Right ventricle myocardium superior (tissue), 1 donor: ENCODE data around the gene EXOC5. TPM values are rescaled to one million over a fixed set of nuclear protein-coding genes. Genes with fewer than 3 reads are reported as not detected.
"Not testable (repeated sequence)": the region's sequence is repeated elsewhere in the genome, so short reads cannot be mapped to it uniquely, and the experiment has no call there.

Source experiments
- ATAC-seq: fragments of 200-7000 bp; cut with Tn5 transposase; one replicate; pipeline ENCODE4 v1.9.1; 2020; ENCODE audit warnings: mild to moderate bottlenecking; ENCODE audit not compliant: poor library complexity
- DNase-seq: peaks from one replicate; pipeline ENCODE4 v3.0.0-alpha.2; 2020
- intact Hi-C: fragments of 100-400 bp; cut with DNase I; formaldehyde crosslinking; loops from one replicate; pipeline ENCODE4 v1.11.2; 2022
- total RNA-seq: library from RNA; stranded (reverse); fragmentation: NEBNext Ultra II Directional; extraction: Animal tissue kit (Norgen Biotek cat#: 25700); gene quantifications from one replicate; pipeline ENCODE4 v1.2.1, GENCODE V29; 2021
- donor health status: DM: no; HTN: yes; CAD: no; lungs with severe emphysema.

Gene EXOC5
- total RNA-seq, 1 donor from 2014 or later, result 49.9 TPM

GRCh38 chr14:57266065-57266464, 2.6 kb downstream of the EXOC5 start:
- ATAC-seq (no peak), DNase-seq (no peak)
- intact Hi-C loops, result no loop called here

- ATAC-seq (no peak), DNase-seq (no peak)
- intact Hi-C loops, result no loop called here
Observed at GRCh38 chr14:57262117-57262516, 6.6 kb downstream of the EXOC5 start.

GRCh38 chr14:57261604-57262003, 7.1 kb downstream of the EXOC5 start:
- no peak for ATAC-seq
- DNase-seq, result no peak
- intact Hi-C loops, result no loop called here

- ATAC-seq, result no peak
- DNase-seq, result no peak
- intact Hi-C loops, result no loop called here
Observed at GRCh38 chr14:57259672-57260071, 9.0 kb downstream of the EXOC5 start.

GRCh38 chr14:57258221-57258620, 10.5 kb downstream of the EXOC5 start:
- DNase-seq, intact Hi-C loops, ATAC-seq: not testable (repeated sequence)

GRCh38 chr14:57254884-57255283, 13.8 kb downstream of the EXOC5 start:
- intact Hi-C loops, result no loop called here
- DNase-seq, result no peak
- ATAC-seq, result no peak

GRCh38 chr14:57246933-57247657, 21.6 kb downstream of the EXOC5 start:
- ATAC-seq (no peak), DNase-seq (no peak)
- intact Hi-C loops, result no loop called here

- DNase-seq (no peak), ATAC-seq (no peak)
- intact Hi-C loops, result no loop called here
Observed at GRCh38 chr14:57245941-57246340, 22.8 kb downstream of the EXOC5 start.

GRCh38 chr14:57244106-57244505, 24.6 kb downstream of the EXOC5 start:
- intact Hi-C loops, result no loop called here
- no peak for ATAC-seq

GRCh38 chr14:57243320-57243719, 25.4 kb downstream of the EXOC5 start:
- no peak for ATAC-seq
- intact Hi-C loops, result no loop called here
- DNase-seq, result no peak

More at GRCh38 chr14:57244106-57244505, 24.6 kb downstream of the EXOC5 start:
- DNase-seq, result no peak

GRCh38 chr14:57240115-57240514, 28.6 kb downstream of the EXOC5 start:
- ATAC-seq, DNase-seq, intact Hi-C loops: not testable (repeated sequence)

GRCh38 chr14:57232006-57232405, 36.7 kb downstream of the EXOC5 start:
- DNase-seq (no peak), ATAC-seq (no peak)
- intact Hi-C loops, result no loop called here

- ATAC-seq, DNase-seq, intact Hi-C loops: not testable (repeated sequence)
Observed at GRCh38 chr14:57228320-57228719, 40.4 kb downstream of the EXOC5 start.

- DNase-seq, result no peak
- intact Hi-C loops, result no loop called here
- ATAC-seq, result no peak
Observed at GRCh38 chr14:57227083-57227482, 41.6 kb downstream of the EXOC5 start.

- intact Hi-C loops, result no loop called here
- DNase-seq (no peak), ATAC-seq (no peak)
Observed at GRCh38 chr14:57221931-57222330, 46.8 kb downstream of the EXOC5 start.

GRCh38 chr14:57212919-57213318, 55.8 kb downstream of the EXOC5 start:
- ATAC-seq (no peak), DNase-seq (no peak)
- intact Hi-C loops, result no loop called here

GRCh38 chr14:57209561-57209960, 59.1 kb downstream of the EXOC5 start:
- ATAC-seq (no peak), DNase-seq (no peak)
- intact Hi-C loops, result no loop called here

GRCh38 chr14:57205938-57206337, 62.8 kb downstream of the EXOC5 start:
- intact Hi-C loops, result no loop called here
- ATAC-seq (no peak), DNase-seq (no peak)

- DNase-seq, ATAC-seq, intact Hi-C loops: not testable (repeated sequence)
Observed at GRCh38 chr14:57202672-57203071, 66.0 kb downstream of the EXOC5 start.

GRCh38 chr14:57199921-57200320, 68.8 kb downstream of the EXOC5 start:
- no peak for DNase-seq
- ATAC-seq, result no peak
- intact Hi-C loops, result no loop called here

GRCh38 chr14:57189070-57189469, 79.6 kb downstream of the EXOC5 start:
- ATAC-seq (no peak), DNase-seq (no peak)
- intact Hi-C loops, result no loop called here
